Activated CD8-positive, alpha-beta memory T cell treated with anti-CD3 and anti-CD28 coated beads for 36 hours (primary cell): ENCODE data around the gene SFTPB. TPM values are rescaled to one million over a fixed set of nuclear protein-coding genes. Genes with fewer than 3 reads are reported as not detected.

ENCODE experiments used
- CTCF ChIA-PET: fragments of 350-600 bp; sonication (Branson Sonifier 250); formaldehyde crosslinking; loops from one replicate; lab custom pipeline; 2021; ENCODE audit warnings: antibody characterized with exemption; lab: Charles Lee
- POLR2A ChIA-PET: fragments of 350-600 bp; sonication (Branson Sonifier 250); formaldehyde crosslinking; loops from one replicate; lab custom pipeline; 2021; ENCODE audit warnings: antibody characterized with exemption; lab: Charles Lee
- total RNA-seq, 2 experiments: library from RNA; stranded (reverse); gene quantifications; one replicate each; pipeline ENCODE4 v1.2.3, GENCODE V29; 2021

SFTPB gene
- total RNA-seq, 2 experiments from 2014 or later = not detected

DNA sequence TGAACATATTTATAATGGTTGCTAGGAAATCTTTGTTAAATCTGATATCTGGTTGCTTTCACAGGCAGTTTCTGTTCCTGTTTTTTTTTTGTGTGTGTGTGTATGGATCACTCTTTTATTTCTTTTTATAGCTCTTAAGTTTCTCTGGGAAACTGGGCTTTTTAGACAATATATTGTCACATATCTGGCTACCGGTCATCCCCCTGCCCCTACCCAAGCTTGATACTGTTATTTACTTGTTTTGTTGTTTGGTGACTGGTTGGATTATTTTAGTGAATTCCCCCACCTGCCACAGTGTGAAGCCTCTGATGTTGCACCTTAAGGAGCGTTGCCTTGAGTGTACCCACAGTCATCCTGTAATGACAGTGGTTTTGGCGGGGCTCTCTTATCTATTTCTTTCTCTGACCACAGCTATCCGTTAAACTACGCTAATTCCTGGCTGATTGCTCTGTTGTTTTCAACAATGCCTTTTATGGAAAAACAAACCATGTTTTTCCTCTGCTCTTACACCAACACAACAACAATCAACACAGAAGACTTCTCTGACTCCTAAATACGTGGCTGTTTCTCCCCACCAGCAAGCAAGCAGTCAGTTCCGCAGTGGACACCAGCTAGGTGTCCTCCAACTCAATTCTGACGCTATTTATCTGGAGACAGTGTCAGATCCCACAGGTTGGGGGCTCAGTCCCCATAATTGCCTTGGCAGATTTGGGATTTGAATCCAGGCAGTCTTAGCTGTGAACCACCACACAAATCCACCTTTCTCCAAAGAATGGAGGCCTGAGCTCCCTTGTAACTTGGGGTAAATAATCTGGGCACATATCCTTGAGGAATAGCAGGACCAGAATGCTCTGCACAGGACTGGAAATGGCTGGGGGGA, 37.0 kb upstream of the SFTPB start:
- ChIA-PET POLR2A (no interaction called here), CTCF (interaction anchor here (0.6 to 5.4 kb wide), 5 partner anchors 8 to 123 kb away, joined by 3 to 41 read pairs (median 3); no protein-coding TSS in a partner anchor)

GRCh38 chr2:85704038-85704437, 36.0 kb upstream of the SFTPB start:
- POLR2A ChIA-PET = no interaction called here
- CTCF ChIA-PET = interaction anchor here (0.8 to 5.4 kb wide), 4 partner anchors 9 to 46 kb away, joined by 3 to 41 read pairs (median 4); no protein-coding TSS in a partner anchor

- ChIA-PET CTCF (interaction anchor here (1.1 kb wide), 1 partner anchor 47 kb away, joined by 4 read pairs; no protein-coding TSS in a partner anchor), POLR2A (no interaction called here)
Measured at GRCh38 chr2:85703329-85703728, 35.3 kb upstream of the SFTPB start.

DNA sequence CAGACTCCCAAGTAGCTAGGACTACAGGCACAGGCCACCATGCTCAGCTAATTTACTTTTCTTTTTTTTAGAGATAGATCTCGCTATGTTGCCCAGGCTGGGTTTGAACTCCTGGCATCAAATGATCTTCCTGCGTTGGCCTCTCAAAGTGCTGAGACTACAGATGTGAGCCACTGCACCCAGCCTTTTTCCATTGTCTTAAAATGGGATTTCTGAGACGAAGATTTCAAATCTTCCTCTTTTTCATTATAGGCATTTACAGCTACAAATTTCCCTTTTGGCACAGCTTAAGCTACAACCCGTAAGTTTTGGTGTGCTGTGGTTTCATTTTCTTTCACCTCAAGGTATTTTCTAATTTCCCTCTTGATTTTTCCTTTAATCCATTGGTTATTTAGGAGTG, 34.8 kb upstream of the SFTPB start:
- ChIA-PET POLR2A (no interaction called here), CTCF (no interaction called here)

DNA sequence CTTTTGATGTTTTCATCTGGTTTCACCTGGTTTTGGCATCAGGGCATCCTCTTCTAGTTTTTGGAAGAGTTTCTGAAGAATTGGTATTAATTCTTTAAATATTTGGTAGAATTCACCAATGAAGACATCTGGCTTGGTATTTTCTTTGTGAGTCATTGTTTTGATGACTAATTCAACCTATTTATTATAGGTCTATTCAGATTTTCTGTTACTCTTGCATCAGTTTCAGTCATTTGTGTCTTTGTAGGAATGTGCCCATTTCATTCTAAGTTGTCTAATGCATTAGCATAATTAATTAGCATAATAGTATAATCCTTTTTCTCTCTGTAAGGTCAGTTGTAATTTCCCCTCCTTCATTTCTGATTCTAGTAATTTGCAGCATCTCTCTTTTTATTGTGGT, 34.2 kb upstream of the SFTPB start:
- CTCF ChIA-PET = no interaction called here
- POLR2A ChIA-PET = no interaction called here

DNA sequence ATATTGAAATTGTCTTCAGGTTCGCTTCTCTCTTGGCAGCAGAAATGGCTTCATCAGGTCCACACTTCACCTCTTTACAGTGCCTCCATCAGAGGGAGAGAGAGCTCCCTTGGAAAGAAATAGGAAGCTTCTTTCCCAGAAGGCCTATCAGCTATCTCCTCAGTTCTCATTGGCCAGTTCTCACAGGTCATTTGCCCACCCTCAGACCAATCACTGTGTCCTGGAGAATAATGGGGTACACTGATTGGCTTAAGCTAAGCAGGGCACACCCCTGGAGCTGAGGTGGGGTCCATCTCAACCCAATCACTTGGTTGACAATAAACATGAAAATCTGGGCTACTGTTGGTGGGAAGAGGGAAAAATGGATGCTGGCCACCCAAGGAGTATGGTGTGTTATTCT, 31.3 kb upstream of the SFTPB start:
- CTCF ChIA-PET = interaction anchor here (0.6 to 2.7 kb wide), 3 partner anchors 20 to 30 kb away, joined by 3 to 11 read pairs (median 3); no protein-coding TSS in a partner anchor
- POLR2A ChIA-PET = no interaction called here

DNA sequence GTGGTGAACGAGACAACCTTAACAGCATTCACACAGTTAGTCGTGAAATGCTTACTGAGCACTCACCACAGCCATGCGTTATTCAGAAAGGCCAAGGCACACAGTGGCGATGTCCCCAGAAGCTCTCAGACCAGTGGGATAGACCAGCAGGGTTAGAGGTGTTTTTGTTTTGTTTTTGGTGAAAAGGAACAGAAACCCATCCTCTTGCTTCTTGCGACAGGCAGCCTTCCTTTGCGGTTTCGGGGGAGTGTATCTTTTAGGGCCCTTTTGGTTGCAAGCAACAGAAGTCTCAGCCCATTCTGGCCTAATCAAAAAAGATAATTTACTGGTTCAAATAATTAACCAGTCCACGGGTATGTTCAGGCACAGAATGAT, 30.9 kb upstream of the SFTPB start:
- POLR2A ChIA-PET = no interaction called here

DNA sequence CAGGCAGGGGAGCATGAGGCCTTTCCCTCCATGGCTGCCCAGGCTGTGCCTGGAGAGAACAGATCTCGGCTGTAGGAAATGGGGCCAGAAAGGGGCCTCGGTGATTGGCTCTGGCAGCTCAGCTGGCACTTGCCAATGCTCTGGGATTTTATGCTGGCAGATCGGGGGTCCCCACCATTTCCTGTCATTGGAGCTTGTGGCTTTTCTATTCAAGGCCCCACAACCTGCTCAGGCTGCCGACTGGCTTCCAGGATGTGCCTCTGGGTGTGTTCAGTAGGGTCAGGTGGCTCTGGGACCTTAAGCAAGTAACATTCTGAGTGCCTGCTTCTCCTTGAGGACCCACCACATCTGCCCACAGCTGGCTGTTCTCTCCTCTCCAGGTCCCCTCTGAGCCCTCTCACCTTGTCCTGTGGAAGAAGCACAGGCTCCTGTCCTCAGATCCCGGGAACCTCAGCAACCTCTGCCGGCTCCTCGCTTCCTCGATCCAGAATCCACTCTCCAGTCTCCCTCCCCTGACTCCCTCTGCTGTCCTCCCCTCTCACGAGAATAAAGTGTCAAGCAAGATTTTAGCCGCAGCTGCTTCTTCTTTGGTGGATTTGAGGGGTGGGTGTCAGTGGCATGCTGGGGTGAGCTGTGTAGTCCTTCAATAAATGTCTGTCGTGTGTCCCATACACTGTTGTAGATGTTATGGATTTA, 30.3 kb upstream of the SFTPB start:
- CTCF ChIA-PET = interaction anchor here (2.0 to 2.7 kb wide), 2 partner anchors 9 to 19 kb away, joined by 9 to 11 read pairs; no protein-coding TSS in a partner anchor
- POLR2A ChIA-PET = no interaction called here

More for the DNA sequence above, 30.9 kb upstream of the SFTPB start:
- CTCF ChIA-PET = interaction anchor here (2.7 kb wide), 1 partner anchor 20 kb away, joined by 11 read pairs; no protein-coding TSS in a partner anchor

GRCh38 chr2:85697716-85698115, 29.7 kb upstream of the SFTPB start:
- CTCF ChIA-PET = interaction anchor here (2.0 to 2.7 kb wide), 2 partner anchors 10 to 19 kb away, joined by 9 to 11 read pairs; no protein-coding TSS in a partner anchor
- POLR2A ChIA-PET = no interaction called here

DNA sequence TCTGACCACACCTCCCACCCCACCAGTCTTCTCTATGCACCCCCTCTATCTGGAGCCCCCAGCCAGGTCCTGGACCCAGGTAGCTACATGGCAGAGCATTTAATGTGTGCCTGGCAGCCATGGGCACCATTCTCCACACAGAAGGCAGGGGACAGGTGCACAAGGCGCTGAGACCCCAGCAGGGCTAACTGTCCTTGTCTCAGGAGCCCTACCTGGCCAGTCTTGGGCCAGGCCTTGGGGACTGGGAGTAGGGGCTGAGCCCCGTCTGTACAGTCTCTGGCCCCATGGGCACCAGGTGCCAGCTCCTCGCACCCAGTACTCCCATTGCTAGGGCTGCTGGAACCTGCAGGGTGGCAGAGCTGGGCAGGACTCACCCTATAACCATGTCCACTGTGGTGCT, 29.1 kb upstream of the SFTPB start:
- POLR2A ChIA-PET = no interaction called here
- CTCF ChIA-PET = interaction anchor here (2.0 to 2.7 kb wide), 2 partner anchors 10 to 18 kb away, joined by 9 to 11 read pairs; no protein-coding TSS in a partner anchor

- ChIA-PET CTCF (interaction anchor here (0.5 to 2.0 kb wide), 3 partner anchors 11 to 230 kb away, joined by 3 to 9 read pairs (median 3); no protein-coding TSS in a partner anchor), POLR2A (no interaction called here)
Measured at GRCh38 chr2:85695691-85696668, 28.0 kb upstream of the SFTPB start.

DNA sequence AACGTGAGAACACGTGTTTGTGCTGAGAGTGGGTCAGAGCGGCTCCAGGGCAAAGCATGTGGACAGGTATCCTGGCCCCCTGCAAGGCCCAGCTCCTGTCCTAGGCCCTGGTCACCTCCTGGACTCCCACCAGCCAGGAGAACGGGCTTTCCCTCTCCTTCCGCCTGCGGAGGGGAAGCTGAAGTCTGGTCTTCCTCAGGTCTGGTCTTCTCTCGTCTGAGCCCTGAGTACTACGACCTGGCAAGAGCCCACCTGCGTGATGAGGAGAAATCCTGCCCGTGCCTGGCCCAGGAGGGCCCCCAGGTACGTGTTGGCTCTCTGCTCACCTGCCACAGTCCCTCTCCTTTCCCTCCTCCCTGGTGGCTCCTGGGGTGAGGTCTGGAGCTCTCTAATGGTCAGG, 27.1 kb upstream of the SFTPB start:
- ChIA-PET POLR2A (no interaction called here), CTCF (interaction anchor here (1.6 kb wide), 1 partner anchor 13 kb away, joined by 3 read pairs; no protein-coding TSS in a partner anchor)

DNA sequence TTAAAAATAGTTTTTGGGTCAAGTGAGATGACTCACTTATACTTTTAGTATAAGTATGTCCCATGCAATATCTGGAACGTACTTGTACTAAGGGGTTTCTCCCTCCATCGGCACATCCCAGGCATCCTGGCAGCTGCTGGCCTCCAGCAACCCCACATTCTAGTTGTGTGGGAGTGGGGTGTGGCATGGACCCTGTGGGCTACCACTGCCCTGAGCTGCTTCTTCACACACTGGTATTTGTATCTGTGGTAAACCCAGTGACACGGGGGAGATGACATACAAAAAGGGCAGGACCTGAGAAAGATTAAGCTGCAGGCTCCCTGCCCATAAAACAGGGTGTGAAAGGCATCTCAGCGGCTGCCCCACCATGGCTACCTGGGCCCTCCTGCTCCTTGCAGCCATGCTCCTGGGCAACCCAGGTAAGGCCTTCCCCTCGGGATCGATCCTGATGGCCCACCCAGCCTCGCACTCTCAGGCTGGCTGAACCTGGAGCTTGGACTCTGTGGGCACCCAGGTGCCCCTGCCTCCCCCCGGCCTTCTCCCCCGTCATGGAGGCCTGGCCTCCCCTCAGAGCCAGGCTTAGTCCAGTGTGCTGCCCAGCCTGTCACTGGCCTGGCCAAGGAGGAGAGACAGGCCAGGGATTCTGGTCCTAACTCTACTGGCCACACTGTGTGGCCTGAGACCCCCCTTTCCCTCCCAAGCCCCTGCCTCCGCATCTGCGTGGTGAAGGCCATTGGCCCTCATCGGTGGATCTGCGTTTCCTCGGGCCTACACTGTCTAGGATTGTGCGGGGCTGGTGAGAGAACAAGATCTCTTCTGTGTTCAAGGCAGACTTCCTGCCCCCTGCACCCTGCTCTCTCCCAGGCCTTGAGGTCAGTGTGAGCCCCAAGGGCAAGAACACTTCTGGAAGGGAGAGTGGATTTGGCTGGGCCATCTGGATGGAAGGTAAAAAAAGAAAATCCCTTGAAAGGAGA, 26.3 kb upstream of the SFTPB start, which contains the start of gene GNLY:
GNLY (plus strand) TSS at position 307 of the 974 bp plus-strand sequence; CDS start at position 368, 61 bp downstream.
- POLR2A ChIA-PET = interaction anchor here (1.0 kb wide), 1 partner anchor 14 kb away, joined by 3 read pairs; no protein-coding TSS in a partner anchor

DNA sequence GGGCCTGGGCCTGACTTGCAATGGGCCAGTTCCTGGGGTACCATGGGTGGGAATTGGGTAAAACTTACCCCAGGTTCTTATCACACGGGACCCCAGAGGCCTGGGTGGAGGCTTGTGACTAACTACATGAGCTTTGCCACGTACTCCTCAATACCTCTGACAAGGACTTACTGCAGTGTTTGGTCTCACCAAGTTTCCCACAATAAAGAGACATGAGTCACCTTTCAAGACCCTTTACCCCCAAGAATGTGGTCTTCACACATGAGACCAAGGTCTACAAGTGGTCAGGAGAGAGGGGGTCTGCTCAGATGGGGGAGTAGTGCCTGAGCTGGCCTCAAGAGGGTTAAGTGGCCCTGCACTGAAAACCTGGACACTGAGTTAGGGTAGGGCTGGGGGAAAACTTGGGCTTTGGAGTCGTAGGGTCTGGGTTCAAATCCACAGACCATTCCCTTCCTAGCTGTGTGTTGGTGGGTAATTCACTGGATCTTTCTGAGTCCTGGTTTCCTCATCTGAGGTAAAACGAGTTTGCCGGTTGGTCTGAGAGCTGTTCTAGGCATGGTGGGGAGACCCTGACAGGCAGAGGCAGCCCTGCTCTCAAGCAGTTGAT, 24.1 kb upstream of the SFTPB start:
- POLR2A ChIA-PET = no interaction called here
- CTCF ChIA-PET = no interaction called here

More for the DNA sequence above, 26.3 kb upstream of the SFTPB start, which contains the start of gene GNLY:
- CTCF ChIA-PET = interaction anchor here (1.6 kb wide), 1 partner anchor 13 kb away, joined by 3 read pairs; no protein-coding TSS in a partner anchor

DNA sequence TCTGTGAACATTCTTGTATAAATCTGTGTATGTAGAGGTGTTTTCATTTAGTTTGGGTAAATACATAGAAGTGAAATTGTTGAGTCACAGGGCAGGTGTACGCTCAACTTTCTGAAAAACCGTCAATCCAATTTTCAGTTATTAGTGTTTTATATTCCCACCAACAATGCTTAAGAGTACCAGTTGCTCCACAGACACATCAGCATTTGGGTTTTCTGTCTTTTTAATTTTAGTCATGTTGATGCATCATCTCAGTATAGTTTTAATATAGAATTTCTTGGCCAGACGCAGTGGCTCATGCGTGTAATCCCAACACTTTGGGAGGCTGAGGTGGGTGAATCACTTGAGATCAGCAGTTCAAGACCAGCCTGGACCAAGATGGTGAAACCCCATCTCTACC, 22.9 kb upstream of the SFTPB start:
- POLR2A ChIA-PET = no interaction called here

DNA sequence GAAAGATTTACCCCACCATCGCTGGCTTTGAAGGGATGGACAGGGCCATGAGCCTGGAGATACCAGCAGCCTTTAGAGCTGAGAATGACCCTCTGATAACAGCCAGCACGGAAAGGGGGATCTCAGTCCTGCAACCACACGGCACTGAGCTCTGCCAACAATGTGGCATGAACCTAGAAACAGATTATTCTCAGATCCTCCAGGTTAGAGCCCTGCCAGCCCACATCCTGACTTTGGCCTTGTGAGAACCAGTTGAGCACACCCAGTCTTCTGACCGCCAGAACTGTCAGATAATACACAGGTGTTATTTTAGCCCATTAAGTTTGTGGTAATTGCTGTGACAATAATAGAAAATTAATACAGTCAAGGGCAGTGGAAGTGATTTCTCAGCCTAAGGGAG, 16.8 kb upstream of the SFTPB start:
- ChIA-PET CTCF (no interaction called here), POLR2A (no interaction called here)

More for the DNA sequence above, 22.9 kb upstream of the SFTPB start:
- CTCF ChIA-PET = no interaction called here

- ChIA-PET POLR2A (no interaction called here), CTCF (no interaction called here)
Measured at GRCh38 chr2:85684380-85684779, 16.4 kb upstream of the SFTPB start.
